Ishikawa (cell line): ENCODE data around the gene SNX32.

Source experiments
- CEBPB ChIP-seq: IDR thresholded peaks from 2 replicates; pipeline ENCODE4 v1.6.1; 2012
- CREB1 ChIP-seq: IDR thresholded peaks from 2 replicates; pipeline ENCODE4 v1.6.1; 2012; ENCODE audit warnings: low read depth
- EP300 ChIP-seq: IDR thresholded peaks from 2 replicates; pipeline ENCODE4 v1.6.1; 2012; ENCODE audit warnings: borderline replicate concordance
- FOXM1 ChIP-seq: IDR thresholded peaks from 2 replicates; pipeline ENCODE4 v1.6.1; 2012; ENCODE audit warnings: low read depth, borderline replicate concordance
- RAD21 ChIP-seq: IDR thresholded peaks from 2 replicates; pipeline ENCODE4 v1.6.1; 2012; ENCODE audit warnings: low read depth
- REST ChIP-seq: IDR thresholded peaks from 2 replicates; pipeline ENCODE4 v1.6.1; 2012; ENCODE audit warnings: low read depth, mild to moderate bottlenecking
- TAF1 ChIP-seq: IDR thresholded peaks from 2 replicates; pipeline ENCODE4 v1.6.1; 2012; ENCODE audit warnings: low read depth, mild to moderate bottlenecking
- TCF12 ChIP-seq: IDR thresholded peaks from 2 replicates; pipeline ENCODE4 v1.6.1; 2012; ENCODE audit warnings: low read depth
- TEAD4 ChIP-seq: IDR thresholded peaks from 2 replicates; pipeline ENCODE4 v1.6.1; 2012
- YY1 ChIP-seq: IDR thresholded peaks from 2 replicates; pipeline ENCODE4 v1.6.1; 2012; ENCODE audit warnings: low read depth
- ZBTB7A ChIP-seq: IDR thresholded peaks from 2 replicates; pipeline ENCODE4 v1.6.1; 2012; ENCODE audit warnings: low read depth
- TF ChIP-seq, protein P1 (sequence below): IDR thresholded peaks from 2 replicates; pipeline ENCODE4 v1.6.1; 2012

DNA sequence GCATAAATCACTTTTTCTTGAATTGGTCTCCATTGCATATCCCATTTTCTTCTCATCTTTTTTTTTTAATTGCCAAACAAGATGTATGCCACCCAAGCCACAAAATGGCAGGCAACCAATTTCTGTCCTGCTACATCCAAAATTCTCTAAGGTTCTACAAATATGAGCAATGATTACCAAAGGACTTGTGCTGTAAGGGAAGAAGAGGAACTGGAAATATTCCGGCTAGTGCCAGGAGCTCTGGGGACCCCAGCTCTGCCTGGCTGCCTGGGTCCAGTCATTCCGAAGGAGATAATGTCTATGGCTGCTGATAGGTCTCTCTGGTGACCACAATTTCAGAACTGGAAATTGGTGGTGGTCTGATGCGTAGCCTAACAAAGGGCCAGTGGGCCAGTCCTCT, 17.1 kb upstream of the SNX32 start:
- TF ChIP-seq, protein P1, sequence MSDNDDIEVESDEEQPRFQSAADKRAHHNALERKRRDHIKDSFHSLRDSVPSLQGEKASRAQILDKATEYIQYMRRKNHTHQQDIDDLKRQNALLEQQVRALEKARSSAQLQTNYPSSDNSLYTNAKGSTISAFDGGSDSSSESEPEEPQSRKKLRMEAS, result no peak
- TF ChIP-seq CEBPB (no peak), EP300 (no peak), ZBTB7A (no peak), CREB1 (no peak), TCF12 (no peak), REST (no peak), TAF1 (no peak), YY1 (no peak), RAD21 (no peak), TEAD4 (no peak), FOXM1 (no peak)
